ENCODE results near the gene SUPV3L1.
"Not testable (repeated sequence)": the region's sequence is repeated elsewhere in the genome, so short reads cannot be mapped to it uniquely, and the experiment has no call there.

Gene SUPV3L1

DNA sequence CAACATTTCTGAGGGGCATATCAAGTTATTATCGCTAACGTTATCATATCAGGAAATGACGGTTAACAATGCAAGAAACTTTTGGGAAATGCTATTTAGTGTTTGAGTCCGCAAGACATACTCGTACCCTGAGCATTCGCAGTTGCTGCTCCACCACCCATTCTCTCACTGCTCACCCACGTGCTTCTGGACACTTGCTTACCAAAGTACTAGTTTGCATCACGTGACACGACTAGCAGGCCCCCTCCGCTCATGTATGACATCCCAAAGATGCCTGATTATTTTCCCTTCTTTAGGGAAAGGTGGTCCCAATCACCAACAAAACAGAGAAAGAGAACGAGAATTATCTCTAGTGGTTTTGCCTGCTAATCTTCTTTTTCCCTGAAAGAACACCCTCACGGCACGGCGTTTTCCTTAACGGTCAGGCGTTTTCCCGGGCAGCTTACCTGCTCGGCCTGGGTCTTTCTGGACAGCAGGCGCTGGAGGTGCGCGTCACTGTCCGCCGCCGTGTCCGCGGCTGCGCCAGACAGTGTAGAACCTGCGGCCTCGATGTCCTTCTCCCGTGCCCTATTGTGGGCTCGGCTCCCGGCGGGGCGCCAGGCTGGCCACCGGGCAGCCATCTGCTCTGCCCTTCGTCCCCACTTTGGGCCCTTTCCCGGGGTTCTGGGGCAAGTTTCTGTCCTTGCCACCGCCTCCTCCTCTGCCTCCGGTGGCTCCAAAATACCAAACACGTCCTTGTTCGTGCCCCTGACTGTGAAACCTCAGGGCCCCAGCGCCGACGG lies at the start of gene SUPV3L1:
Gene SUPV3L1 (plus strand): TSS at position 492 of the 782 bp plus-strand sequence. CDS start 58 bp downstream, at position 550.
- peak; percentile 91 to 93 for DNase-seq (ENCODE audit: low read depth in 2 of 2)

DNA sequence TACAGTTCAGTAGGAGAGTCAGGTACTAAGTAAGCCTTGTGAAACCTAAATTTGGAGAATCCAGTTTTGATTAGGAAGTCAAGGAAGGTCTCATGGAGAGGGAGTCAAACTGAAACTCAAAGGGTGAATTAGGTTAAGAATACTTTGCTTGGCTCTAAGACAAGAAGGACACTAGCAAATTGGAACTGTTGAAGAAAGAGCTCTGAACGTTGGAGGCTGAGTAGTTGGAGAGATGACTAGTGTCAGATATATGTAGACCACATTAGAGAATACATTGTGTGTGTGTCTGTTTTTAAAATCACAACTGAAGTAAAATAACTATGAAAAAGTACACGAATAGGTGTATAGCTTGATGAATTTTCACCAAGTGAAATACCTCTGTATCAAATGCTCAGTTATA lies 49.8 kb upstream of the SUPV3L1 start:
- no peak for DNase-seq (ENCODE audit: low read depth in 2 of 2)

DNA sequence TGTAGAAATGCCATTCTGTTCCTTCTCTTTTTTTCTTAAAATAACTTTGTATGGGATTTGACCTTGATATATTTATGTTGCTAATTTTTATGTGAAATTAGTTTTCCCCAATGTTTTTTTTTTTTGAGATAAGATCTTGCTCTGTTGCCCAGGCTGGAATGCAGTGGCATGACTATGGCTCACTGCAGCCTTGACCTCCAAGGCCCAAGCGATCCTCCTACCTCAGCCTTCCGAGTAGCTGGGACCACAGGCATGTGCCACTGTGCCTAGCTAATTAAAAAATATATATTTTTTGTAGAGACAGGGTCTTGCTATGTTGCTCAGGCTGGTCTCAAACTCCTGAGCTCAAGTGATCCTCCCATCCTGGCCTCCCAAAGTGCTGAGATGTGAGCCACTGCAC lies 40.1 kb upstream of the SUPV3L1 start:
- DNase-seq (ENCODE audit: low read depth in 2 of 2), result no peak

DNA sequence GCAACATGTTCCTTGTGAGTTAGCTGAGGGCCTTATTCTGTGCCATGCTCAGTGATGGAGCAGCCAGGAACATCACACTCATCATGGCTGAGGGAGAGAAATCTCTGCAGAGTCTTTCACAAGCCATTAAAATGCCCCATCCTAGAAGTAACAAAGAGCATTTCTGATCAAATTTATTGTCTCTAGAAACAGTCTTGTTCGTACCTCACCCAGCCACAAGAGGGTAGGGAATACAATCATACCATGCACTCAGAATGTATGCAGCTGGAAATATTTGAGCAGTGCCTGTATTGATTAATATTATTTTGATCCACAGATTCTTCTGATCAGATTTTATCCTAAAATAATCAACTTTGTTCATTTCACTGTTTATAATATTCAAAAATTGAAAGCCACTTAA lies 38.7 kb upstream of the SUPV3L1 start:
- DNase-seq (ENCODE audit: low read depth in 2 of 2), result no peak

DNA sequence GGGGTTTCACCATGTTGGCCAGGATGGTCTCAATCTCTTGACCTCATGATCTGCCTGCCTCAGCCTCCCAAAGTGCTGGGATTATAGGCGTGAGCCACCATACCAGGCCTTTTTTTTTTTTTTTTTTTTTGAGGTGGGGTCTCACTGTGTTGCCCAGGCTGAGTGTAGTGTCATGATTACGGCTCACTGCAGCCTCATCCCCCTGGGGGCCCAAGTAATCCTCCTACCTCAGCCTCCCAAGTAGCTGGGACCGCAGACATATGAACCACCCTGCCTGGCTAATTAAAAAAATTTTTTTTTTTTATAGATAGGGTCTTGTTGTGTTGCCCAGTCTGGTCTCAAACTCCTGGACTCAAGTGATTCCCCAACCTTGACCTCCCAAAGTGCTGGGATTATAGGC lies 38.0 kb upstream of the SUPV3L1 start:
- not testable (repeated sequence) for DNase-seq (ENCODE audit: low read depth in 2 of 2)

DNA sequence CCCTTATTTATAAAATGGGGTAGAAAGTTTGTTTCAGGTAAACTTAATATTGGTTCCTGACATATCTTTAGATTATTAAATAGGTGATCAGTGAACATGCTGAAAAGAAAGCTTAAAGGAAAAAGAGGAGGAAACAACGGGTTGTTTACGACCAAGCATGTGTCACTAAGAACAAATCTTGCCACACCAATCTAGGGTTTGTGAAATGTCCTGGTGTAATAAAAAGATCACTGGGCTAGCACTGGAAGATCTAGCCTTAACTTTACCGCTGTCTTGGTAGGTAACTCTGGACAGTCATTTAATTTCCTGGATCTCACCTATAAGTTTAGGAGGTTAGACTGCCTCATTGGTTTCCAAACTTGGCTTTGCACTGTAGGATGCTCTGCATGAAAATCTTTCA lies 37.1 kb upstream of the SUPV3L1 start:
- no peak for DNase-seq (ENCODE audit: low read depth in 2 of 2)

DNA sequence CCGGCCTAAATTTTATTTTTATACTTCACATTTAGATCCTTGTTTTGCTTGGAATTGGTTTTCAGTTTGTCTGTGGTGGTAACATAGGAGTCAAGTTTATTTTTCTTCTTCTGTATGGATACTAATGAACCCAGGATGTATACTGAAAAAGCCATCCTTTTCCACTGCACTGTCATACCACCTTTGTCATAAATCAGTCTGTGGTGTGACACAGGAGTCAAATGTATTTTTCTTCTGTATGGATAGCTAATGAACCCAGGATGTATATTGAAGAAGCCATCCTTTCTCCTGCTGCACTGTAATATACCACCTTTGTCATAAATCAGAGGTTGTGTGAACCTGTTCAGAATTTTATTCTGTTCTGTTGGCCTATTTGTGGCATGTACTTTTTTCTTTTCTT lies 34.7 kb upstream of the SUPV3L1 start:
- no peak for DNase-seq (ENCODE audit: low read depth in 2 of 2)

DNA sequence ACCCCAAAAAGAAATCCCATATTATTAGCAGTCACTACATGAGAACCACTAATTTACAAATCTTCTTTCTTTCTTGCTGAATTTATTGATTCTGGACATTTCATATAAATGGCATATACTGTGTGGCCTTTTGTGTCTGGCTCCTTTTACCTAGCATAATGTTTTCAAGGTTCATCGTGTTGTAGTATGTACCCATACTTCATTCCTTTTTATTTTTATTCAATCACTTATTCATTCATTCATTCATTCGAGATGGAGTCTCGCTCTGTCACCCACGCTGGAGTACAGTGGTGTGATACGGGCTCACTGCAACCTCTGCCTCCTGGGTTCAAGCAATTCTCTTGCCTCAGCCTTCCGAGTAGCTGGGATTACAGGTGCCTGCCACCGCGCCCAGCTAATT lies 34.2 kb upstream of the SUPV3L1 start:
- no peak for DNase-seq (ENCODE audit: low read depth in 2 of 2)

DNA sequence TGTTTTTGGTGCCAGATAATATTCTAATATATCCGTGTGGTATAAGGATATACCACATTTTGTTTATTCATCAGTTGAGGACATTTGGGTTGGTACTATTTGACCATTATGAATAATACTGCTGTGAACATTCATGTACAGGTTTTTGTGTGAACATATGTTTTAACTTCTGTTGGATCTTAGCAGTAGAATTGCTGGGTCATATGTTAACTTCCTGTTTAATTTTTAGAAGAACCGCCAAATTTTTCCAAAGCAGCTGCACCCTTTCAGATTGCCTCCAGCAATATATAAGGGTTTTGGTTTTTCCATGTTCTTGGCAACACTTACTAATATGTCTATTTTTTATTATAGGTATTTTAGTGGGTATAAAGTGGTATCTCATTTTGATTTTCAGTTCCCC lies 33.3 kb upstream of the SUPV3L1 start:
- DNase-seq (ENCODE audit: low read depth in 2 of 2), result no peak

DNA sequence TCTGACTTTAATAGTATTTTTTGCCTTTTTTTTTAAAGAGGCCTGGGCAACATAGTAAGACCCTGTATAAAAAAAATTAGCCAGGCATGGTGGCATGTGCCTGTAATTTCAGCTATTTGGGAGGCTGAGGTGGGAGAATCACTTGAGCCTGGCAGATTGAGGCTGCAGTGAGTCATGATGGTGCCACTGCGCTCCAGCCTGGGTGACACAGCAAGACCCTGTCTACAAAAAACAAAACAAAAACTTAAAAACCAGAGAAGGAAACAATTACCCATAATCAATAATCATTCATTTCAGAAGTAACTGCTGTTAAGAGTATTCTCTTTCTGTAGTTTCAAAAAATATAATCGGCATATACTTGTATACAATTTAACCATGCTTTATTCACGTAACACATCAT lies 28.1 kb upstream of the SUPV3L1 start:
- DNase-seq (ENCODE audit: low read depth in 2 of 2), result no peak

DNA sequence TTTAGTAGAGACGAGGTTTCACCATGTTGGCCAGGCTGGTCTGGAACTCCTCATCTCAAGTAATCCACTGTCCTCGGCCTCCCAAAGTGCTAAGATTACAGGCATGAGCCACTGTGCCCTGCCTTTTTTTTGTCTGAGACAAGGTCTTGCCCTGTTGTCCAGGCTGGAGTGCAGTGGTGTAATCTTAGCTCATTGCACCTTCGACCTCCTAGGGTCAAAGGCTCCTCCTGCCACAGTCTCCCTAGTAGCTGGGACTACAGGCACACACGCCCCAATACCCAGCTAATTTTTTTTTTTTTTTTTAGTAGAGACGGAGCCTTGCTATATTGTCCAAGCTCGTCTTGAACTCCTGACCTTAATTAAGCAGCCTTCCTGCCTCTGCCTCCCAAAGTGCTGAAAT lies 26.8 kb upstream of the SUPV3L1 start:
- no peak for DNase-seq (ENCODE audit: low read depth in 2 of 2)

DNA sequence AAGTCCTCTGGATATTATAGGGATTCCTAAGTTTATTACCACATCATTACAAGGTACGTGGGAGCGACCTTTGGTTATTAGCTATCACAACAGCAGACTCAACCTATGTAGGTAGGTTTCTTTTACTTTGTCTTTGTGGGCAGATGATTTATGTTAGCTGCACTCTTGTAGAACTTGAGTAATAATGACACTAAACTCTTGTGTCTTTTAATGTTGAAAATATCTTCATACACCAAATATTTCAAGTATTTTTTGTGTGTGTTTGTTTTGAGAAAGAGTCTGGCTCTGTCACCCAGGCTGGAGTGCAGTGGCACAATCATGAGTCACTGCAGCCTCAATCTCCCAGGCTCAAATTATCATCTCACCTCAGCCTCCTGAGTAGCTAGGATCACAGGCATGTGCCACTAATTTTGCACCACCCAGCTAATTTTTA lies 19.2 kb upstream of the SUPV3L1 start:
- DNase-seq (ENCODE audit: low read depth in 2 of 2), result no peak

DNA sequence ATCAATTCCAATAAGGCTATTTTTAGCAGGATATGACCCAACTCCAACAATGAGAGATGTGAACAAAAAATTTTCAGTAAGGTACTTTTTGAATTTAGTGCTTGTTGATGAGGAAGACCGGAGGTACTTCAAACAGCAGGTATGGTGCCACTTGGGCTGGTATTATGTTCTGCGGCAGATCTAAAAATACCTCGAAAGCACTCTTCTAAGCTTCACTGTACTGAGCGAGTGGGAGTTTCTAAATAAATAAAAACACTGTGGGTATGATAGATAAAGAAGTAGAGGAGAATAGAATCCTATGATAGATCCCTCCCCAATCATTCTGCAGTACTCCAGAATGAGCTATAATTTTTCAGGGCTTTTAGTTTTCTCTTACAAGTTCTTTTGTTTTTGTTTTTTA lies 11.5 kb upstream of the SUPV3L1 start:
- DNase-seq (ENCODE audit: low read depth in 2 of 2), result no peak

DNA sequence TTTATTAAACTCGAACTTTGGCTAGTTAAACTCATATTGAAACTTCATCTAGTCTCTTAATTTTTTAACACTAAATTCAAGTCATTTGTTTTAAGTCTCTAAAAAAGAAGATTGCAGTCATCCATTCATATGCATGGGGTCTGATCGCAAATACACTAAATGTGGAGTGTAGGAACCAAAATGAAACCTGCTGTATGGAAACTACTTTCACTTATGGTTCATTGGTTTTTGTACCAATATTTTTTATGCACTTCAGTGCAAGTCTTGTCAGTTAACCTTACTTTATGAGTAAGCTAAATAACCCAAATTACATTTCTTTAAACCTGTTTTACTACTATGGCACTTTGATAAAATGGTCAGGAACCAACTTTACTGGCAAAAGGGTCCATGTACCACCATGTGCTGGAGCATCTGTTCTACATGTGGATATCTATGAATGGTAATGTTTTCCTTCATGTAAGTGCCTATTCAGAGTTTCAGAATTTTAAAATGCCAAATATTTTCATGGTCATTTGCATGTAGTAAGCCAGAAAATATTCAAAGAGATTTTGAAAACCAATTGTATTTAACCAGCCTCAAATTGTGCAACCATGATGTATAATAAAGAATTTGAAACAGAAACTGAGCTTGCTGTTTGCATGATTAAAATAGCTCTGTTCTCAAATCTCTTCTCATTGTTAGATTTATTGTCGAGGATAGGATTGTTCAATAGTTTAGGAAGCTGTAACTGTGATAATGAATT lies 7.6 kb upstream of the SUPV3L1 start:
- DNase-seq (ENCODE audit: low read depth in 2 of 2), result no peak

DNA sequence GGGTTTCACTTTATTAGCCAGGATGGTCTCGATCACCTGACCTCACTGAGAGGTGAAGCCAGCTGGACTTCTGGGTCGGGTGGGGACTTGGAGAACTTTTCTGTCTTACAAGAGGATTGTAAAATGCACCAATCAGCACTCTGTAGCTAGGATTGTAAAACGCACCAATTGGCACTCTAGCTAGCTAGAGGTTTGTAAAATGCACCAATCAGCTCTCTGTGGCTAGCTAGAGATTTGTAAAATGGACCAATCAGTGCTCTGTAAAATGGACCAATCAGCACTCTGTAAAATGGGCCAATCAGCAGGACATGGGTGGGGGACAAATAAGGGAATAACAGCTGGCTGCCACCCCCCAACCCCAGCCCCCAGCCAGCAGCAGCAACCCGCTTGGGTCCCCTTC lies 4.7 kb upstream of the SUPV3L1 start:
- DNase-seq (ENCODE audit: low read depth in 2 of 2), result not testable (repeated sequence)

DNA sequence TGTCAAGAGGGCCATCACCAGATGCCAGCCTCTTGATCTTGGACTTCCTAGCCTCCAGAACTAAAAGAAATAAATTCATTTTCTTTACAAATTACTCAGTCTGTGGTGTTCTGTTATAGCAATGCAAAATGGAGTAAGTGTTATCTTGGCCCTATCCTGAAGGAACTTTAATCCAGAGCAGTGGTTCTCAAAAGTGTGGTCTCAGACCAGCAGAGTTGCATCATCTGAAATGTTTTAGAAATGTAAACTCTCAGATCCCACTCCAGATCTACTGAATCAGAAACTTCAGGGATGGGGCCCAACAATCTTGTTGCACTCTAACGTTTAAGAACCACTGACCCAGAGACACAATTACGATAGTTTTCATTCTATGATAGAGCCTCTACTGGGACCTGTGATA lies 3.2 kb upstream of the SUPV3L1 start:
- no peak for DNase-seq (ENCODE audit: low read depth in 2 of 2)

DNA sequence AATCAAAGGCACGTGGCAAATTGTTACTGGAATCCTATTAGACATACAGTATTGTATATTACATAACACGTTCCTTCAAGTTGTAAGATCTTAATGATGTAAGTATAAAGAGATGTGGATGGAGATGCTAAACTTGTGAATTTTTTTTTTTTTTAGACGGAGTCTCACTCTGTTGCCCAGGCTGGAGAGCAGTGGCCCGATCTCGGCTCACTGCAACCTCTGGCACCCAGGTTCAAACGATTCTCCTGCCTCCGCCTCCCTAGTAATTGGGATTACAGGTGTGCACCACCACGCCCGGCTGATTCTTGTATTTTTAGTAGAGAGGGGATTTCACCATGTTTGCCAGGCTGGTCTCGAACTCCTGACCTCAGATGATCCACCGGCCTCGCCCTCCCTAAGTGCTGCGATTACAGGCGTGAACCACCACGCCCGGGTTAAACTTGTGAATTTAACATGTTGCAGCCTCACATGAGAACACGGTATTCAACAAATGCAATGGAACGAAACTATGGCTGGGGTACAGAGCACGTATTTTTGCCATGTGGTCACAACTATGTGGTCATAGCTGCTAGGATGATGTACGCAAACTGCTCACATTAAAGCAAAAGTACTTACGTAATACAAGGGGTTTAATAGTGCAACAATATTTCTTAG lies 818 bp upstream of the SUPV3L1 start:
- DNase-seq (ENCODE audit: low read depth in 2 of 2), result peak in 1 of 2 experiments; percentile 17

DNA sequence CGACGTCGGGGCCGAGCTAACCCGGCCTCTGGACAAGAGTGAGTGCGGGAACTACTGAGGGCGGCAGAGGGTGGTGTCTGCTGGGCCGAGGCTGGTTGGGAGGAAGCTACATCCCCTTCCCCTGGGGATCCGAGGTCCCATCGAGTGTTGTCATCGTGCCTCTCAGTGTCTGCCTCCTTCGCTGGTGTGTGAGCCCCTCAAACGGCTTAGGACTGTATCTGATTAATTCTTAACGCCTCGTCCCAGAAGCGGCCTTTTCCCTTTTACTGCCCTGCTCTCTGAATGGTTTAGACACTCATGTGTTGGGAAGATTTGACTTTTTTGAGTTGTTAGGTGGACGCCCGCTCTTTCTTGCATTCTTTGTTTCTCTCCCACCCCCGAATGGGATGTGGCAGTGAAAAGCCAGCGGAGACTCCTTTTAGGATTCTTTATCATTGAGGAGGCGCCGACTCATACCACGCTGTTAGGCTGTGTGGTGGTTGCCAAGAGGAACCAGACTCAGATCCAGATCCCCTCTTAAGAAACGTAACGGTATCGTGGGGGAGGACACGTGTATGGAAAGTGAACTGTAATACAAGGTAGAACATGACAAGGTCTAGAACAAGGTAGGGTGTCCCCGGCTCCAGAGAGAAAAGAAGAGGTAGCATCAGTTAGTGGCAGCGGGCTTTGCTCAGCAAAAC lies 631 bp downstream of the SUPV3L1 start:
- no peak for DNase-seq (ENCODE audit: low read depth in 2 of 2)

DNA sequence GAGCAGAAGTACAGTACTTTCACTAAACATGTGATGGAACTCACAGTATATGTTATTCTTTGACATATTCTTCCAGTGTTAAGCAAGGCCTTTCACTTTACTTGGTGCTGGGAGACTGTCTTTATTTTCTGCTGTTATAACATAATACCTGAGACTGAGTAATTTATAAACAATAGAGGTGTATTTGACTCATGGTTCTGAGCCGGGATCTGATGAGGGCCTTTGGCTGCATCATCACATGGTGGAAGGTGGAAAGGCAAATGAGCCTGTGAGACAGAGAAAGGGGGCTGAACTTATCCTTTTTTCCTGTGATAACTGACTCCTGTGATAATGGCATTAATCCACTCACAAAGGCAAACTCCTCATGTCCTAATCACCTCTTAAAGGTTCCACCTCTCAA lies 1.4 kb downstream of the SUPV3L1 start:
- no peak for DNase-seq (ENCODE audit: low read depth in 2 of 2)

DNA sequence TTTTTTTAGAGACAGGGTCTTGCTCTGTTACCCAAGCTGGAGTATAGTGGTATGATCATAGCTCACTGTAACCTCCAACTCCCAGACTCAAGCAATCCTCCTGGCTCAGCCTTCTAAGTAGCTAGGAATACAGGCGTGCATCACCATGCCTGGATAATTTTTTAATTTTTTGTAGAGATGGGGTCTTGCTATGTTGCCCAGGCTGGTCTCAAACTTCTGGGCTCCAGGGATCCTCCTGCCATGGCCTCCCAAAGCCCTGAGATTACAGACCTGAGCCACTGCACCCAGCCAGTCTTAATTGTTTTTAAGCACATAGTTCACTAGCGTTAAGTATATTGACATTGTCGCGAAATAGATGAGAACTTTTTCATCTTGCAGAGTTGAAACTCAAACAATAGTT lies 2.0 kb downstream of the SUPV3L1 start:
- no peak for DNase-seq (ENCODE audit: low read depth in 2 of 2)

DNA sequence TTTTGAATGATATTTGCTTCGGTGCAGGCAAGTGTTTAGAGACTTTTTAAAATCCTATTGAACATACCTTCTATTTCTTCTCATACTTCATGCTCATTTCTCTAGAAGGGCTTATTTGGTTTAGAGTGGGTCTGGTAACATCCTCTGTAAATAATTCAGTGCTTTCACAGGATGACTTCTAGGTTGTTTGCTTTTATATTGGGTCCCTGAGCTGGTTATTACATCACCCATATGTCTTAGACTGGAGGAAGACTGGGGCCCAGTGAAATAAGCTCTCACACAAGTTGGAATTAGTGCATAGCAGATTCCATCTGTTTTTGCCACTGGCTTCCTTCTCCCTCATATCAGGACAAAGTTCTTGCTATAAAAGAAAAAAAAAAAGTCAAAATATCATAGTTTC lies 6.5 kb downstream of the SUPV3L1 start:
- no peak for DNase-seq (ENCODE audit: low read depth in 2 of 2)

DNA sequence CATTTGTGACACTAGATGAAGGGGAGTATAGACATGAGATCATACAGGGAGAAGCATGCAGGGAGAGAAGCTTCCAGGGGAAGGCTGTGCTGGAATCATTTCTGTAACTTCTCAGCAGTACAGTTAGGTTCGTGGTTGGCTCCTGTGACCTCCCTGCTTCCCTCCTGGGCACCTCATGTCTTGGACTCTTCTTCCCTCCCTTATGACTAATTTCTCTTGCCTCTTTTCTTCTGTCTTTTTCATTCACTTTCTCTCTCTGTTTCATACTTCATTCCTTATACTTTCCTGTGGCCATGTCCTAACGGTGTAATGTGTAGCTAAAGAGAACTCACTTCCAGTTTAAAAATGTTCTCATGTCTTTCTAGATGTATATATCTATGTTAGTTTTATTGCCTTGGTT lies 21.0 kb downstream of the SUPV3L1 start:
- DNase-seq (ENCODE audit: low read depth in 2 of 2), result no peak
